Rectal smooth muscle tissue (tissue), 1 donor: ENCODE measurements around the gene EIF5A.

Experiments used
- H3K27ac ChIP-seq: one replicate; pipeline ENCODE4 v1.7.0; 2013; ENCODE audit warnings: low read depth, low read length, inconsistent platforms
- H3K27me3 ChIP-seq: one replicate; pipeline ENCODE4 v1.7.0; 2013; ENCODE audit warnings: low read length; ENCODE audit not compliant: control insufficient read depth, insufficient read depth
- H3K36me3 ChIP-seq: one replicate; pipeline ENCODE4 v1.7.0; 2013; ENCODE audit warnings: low read length; ENCODE audit not compliant: control insufficient read depth, insufficient read depth
- H3K4me1 ChIP-seq: one replicate; pipeline ENCODE4 v1.7.0; 2013; ENCODE audit warnings: low read length; ENCODE audit not compliant: control insufficient read depth, insufficient read depth
- H3K4me3 ChIP-seq: one replicate; pipeline ENCODE4 v1.7.0; 2013; ENCODE audit warnings: low read length
- H3K9ac ChIP-seq: one replicate; pipeline ENCODE4 v1.7.0; 2013; ENCODE audit warnings: low read length

Gene EIF5A

DNA sequence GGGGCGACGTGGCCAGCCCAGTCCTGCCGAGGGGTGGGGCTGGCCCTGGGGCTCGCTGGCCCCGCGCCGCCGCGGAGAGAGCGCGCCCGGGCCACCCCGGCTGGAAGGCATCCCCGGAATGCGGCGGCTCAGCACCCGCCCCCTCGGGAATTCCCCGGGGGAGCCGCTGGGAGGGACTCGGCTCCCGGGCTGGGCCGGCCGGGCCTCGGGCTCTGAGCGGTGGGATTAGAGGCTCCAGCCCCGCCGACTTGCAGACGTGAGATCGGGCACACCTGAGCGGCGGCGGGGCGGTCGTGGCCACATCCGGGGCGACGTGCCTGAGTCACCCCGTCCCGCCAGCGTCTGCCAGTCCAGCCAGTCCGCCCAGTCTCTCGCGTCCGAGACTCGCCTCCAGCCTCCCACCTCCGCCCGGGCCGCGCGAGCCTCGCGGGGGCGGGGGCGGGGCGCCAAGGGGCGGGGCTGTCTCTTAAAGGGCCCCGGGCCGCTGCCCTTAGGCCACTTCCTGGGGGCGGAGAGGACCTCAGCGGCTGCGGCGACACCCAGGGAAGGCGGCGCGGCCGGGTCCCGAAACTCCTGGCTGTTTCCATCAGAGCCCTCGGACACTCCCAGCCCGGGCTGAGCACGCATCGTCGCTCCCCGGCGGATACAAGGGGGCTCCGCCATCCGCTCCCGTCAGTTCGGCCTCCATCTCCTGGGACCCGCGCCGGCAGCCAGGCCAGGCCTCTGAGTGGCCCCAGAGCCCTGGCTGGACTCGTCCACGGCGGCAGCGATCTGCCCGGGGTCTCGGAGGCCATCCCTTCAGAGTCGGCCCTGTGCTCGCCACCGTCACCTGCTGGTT lies 44.5 kb downstream of the EIF5A start, which contains the start of gene KCTD11:
TSS of gene KCTD11 (plus strand) at position 498 of the 838 bp plus-strand sequence.
- peak within 1 kb of the TSS; percentile 98 for H3K27ac ChIP-seq
- no peaks in the 10 kb centered on the region for H3K27me3 ChIP-seq
- H3K4me3 ChIP-seq = peak within 1 kb of the TSS; percentile 90
- peaks cover 4% of the 10 kb centered on the region for H3K4me1 ChIP-seq
- H3K9ac ChIP-seq = peak within 1 kb of the TSS; percentile 91
- no peaks in the 10 kb centered on the region for H3K36me3 ChIP-seq

DNA sequence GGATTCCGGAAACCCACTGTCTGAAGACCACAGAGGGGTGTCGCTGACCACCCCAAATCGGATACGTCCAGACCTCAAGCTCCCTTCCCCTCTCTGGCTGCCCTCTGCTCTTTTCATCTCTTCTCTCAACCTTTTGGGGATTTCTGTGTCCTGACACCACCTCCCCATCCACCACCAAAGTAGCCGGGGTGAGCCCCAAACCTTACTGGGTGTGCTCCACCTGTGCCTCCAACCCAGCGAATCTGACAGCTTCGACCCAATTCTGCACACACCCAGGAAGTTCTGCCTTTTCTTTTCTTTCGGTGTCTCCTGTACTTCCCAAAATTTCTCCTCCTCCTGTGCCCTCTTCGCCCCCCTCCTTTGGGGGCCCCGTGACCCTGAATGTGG lies 45.1 kb downstream of the EIF5A start:
- Histone ChIP-seq H3K27me3 (no peaks in the 10 kb centered on the region), H3K4me3 (peak overlapping the region; percentile 90), H3K27ac (peak overlapping the region; percentile 98), H3K36me3 (no peaks in the 10 kb centered on the region), H3K9ac (peak overlapping the region; percentile 24), H3K4me1 (peaks cover 4% of the 10 kb centered on the region)

DNA sequence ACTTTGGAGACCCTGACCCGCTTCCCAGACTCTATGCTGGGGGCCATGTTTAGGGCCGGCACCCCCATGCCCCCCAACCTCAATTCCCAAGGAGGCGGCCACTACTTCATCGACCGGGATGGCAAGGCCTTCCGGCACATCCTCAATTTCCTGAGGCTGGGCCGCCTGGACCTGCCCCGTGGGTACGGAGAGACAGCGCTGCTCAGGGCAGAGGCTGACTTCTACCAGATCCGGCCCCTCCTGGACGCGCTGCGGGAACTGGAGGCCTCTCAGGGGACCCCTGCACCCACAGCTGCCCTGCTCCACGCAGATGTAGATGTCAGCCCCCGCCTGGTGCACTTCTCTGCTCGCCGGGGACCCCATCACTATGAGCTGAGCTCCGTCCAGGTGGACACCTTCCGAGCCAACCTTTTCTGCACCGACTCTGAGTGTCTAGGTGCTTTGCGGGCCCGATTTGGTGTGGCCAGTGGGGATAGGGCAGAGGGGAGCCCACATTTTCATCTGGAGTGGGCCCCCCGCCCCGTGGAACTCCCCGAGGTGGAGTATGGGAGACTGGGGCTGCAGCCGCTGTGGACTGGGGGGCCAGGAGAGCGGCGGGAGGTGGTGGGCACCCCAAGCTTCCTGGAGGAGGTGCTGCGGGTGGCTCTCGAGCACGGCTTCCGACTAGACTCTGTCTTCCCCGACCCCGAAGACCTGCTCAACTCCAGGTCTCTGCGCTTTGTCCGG lies 45.6 kb downstream of the EIF5A start:
- Histone ChIP-seq H3K4me3 (peak overlapping the region; percentile 90), H3K4me1 (peaks cover 4% of the 10 kb centered on the region), H3K36me3 (no peaks in the 10 kb centered on the region), H3K27ac (peak overlapping the region; percentile 98), H3K27me3 (no peaks in the 10 kb centered on the region), H3K9ac (no peak overlapping the region)

DNA sequence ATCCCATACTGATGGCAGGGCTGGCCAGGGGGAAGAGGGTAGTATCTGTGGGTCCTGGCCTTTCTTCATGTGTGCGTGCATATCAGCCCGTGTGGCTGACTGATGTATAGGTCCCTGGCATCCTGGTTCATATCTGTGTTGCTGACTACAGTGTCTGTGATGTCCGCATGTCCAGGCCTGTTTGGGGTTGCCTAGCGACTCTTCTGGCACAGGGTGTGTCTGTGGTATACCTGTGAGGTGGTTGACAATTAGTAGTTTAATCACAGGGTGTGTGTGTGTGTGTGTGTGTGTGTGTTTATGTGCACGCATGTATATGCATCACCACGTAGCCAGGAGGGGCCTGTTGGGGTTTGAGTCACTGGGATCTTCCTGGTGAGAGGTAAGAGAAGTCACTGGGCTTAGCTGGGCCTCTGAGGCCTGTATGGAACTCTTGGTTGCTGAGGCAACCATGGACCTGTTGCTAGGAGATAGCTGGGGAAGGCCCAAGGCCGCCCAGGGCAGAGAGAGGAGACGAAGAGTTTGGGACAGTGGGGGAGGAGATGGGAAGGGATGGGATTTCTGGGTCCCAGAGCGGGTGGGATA lies 46.9 kb downstream of the EIF5A start:
- H3K4me3 ChIP-seq = no peak overlapping the region
- H3K4me1 ChIP-seq = peaks cover 4% of the 10 kb centered on the region
- H3K27ac ChIP-seq = no peak overlapping the region
- H3K9ac ChIP-seq = no peak overlapping the region
- H3K27me3 ChIP-seq = no peaks in the 10 kb centered on the region
- no peaks in the 10 kb centered on the region for H3K36me3 ChIP-seq

DNA sequence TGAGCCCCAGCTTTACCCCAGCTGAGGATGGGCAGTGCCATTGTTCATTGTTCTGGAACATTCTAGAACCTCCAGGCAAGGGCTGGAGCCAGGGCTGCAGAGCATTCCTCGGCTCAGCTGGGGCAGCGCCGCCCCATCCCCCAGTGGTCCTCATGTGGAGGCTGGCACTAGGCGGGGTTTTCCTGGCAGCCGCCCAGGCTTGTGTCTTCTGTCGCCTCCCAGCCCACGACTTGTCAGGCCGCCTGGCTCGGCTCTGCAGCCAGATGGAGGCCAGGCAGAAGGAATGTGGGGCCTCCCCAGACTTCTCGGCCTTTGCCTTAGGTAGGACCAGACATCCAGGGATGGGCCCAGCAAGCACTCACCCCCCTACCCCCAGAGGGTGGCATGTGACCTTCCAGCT lies 47.6 kb downstream of the EIF5A start, which contains the start of gene TMEM95:
TSS of gene TMEM95 (plus strand) at position 104 of the 400 bp plus-strand sequence. CDS start at position 153, 49 bp downstream.
- H3K27me3 ChIP-seq = no peaks in the 10 kb centered on the region
- H3K36me3 ChIP-seq = no peaks in the 10 kb centered on the region
- H3K4me1 ChIP-seq = peaks cover 4% of the 10 kb centered on the region
- peak within 1 kb of the TSS; percentile 19 for H3K27ac ChIP-seq
- H3K4me3 ChIP-seq = peak within 1 kb of the TSS; percentile 36
- no peak within 1 kb of the TSS for H3K9ac ChIP-seq

DNA sequence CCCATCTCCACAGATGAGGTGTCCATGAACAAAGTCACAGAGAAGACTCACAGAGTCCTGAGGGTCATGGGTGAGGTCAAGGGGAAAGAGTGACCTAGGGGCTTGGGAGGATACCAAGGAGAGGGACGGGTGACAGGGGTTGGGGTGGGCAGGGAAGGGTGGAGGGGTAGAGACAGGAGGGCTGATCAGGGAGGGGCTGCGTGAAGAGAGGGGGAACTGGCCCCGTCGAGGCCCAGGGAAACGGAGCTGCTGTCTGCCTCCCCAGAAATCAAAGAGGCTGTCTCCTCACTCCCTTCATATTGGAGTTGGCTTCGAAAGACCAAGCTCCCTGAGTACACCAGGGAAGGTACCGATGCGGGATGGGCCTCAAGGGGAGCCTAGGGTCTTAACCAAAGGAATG lies 48.1 kb downstream of the EIF5A start:
- Histone ChIP-seq H3K4me3 (no peak overlapping the region), H3K27ac (peak overlapping the region; percentile 15), H3K9ac (no peak overlapping the region), H3K4me1 (peaks cover 4% of the 10 kb centered on the region), H3K36me3 (no peaks in the 10 kb centered on the region), H3K27me3 (no peaks in the 10 kb centered on the region)

DNA sequence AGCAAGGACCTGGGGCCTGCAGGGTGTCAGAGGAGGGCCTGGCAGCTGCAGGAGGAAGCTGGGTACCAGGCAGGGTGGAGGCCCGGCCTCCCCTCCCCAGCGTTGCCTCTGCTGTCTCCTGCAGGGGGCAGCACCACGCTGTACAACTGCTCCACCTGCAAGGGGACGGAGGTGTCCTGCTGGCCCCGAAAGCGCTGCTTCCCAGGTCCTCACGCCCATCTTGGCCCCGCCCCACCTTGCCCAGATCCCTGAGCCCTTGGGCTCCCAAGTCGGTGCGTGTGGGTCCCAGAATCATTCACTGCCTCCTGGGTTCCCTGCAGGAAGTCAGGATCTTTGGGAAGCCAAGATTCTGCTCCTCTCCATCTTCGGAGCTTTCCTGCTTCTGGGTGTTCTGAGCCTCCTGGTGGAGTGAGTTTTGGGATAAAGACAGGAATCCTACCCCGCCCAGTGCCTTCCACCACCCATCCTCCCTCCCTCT lies 48.7 kb downstream of the EIF5A start:
- Histone ChIP-seq H3K9ac (no peak overlapping the region), H3K4me3 (peak overlapping the region; percentile 36), H3K27ac (peak overlapping the region; percentile 15)

DNA sequence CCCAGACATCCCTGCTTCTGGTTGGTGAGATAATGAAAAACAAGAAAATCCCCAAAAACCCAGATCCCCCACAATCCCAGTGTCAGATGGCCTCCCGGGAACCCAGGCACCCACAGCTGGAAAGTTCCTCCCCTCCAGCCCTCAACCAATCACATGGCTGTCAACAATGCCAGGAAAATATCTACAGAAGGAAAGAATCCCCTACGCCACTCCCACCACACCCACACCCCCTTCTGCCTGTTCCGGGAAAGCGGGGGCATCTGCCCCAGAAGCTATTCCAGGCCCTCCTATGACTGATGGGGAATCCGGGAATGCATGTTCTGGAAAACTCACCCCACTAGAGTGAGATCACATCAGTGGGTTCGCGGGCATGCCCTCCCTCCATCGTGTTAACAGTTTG lies 49.3 kb downstream of the EIF5A start:
- no peaks in the 10 kb centered on the region for H3K36me3 ChIP-seq
- peak overlapping the region; percentile 57 for H3K27ac ChIP-seq
- H3K4me1 ChIP-seq = peaks cover 4% of the 10 kb centered on the region
- no peaks in the 10 kb centered on the region for H3K27me3 ChIP-seq
- no peak overlapping the region for H3K4me3 ChIP-seq
- H3K9ac ChIP-seq = no peak overlapping the region

More for the DNA sequence above, 48.7 kb downstream of the EIF5A start:
- Histone ChIP-seq H3K4me1 (peaks cover 4% of the 10 kb centered on the region), H3K27me3 (no peaks in the 10 kb centered on the region), H3K36me3 (no peaks in the 10 kb centered on the region)

DNA sequence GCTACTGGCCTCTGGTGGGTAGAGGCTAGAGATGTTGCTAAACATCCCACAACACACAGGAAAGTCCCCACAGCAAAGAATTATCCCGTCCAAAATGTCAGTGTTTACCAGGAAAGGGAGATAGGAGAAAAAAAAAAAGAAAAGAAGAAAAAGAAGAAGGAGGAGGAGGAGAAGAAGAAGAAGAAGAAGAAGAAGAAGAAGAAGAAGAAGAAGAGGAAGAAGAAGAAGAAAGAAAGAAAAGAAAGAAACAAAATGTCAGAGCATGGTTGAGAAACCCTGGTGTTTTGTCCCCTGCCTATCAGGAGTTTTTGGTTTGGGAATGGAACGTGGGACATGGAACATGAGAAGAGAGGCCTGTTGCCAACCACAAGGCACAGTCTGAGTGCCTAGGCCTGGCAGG lies 50.0 kb downstream of the EIF5A start:
- Histone ChIP-seq H3K36me3 (no peaks in the 10 kb centered on the region), H3K4me1 (peaks cover 4% of the 10 kb centered on the region), H3K9ac (no peak overlapping the region), H3K27ac (peak overlapping the region; percentile 57), H3K27me3 (no peaks in the 10 kb centered on the region), H3K4me3 (no peak overlapping the region)

DNA sequence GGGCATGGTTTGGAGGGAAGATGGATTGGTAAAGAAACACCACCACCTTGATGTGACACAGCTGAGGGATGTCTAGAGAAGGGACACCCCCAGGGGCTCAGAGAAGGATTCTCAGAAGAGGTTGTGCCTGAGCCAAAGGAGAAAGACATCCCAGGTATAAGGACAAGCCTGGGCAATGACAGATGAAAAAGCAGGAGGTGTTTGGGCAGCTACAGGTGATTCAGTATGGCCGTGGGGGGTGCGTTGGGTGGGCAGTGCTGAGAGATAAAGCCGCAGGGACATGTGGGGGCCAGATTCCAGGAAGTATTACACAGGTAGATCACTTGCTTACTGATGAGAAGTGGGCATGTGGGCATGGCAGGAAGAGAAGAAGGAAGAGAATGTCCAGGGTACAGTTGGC lies 54.5 kb downstream of the EIF5A start:
- no peak overlapping the region for H3K9ac ChIP-seq
- H3K4me3 ChIP-seq = no peak overlapping the region
- H3K36me3 ChIP-seq = no peaks in the 10 kb centered on the region
- H3K27me3 ChIP-seq = no peaks in the 10 kb centered on the region
- H3K27ac ChIP-seq = no peak overlapping the region
- no peaks in the 10 kb centered on the region for H3K4me1 ChIP-seq
